Mesendoderm (in vitro differentiated cells): ENCODE results near the gene NHERF1.

Experiments used
- DNase-seq: peaks from one replicate; pipeline ENCODE4 v3.0.0; 2013
- H2AK5ac ChIP-seq: 2 replicates; pipeline ENCODE4 v1.6.1; 2013; ENCODE audit warnings: low read length, inconsistent platforms
- H2BK120ac ChIP-seq: 2 replicates; pipeline ENCODE4 v1.6.1; 2013; ENCODE audit warnings: low read depth, mild to moderate bottlenecking, low read length, moderate library complexity, mixed read lengths
- H2BK15ac ChIP-seq: replicated peaks from 2 replicates; pipeline ENCODE4 v1.6.1; 2013; ENCODE audit warnings: low read depth, mild to moderate bottlenecking, moderate library complexity
- H2BK5ac ChIP-seq: 2 replicates; pipeline ENCODE4 v1.6.1; 2013; ENCODE audit warnings: low read length, inconsistent platforms
- H3K18ac ChIP-seq: 2 replicates; pipeline ENCODE4 v1.6.1; 2013; ENCODE audit warnings: mild to moderate bottlenecking, low read length, mixed read lengths
- H3K23ac ChIP-seq: one replicate; pipeline ENCODE4 v1.6.1; 2013; ENCODE audit warnings: low read length
- H3K27ac ChIP-seq: 2 replicates; pipeline ENCODE4 v1.5.1; 2013; ENCODE audit warnings: low read depth, mild to moderate bottlenecking, inconsistent platforms, low read length, moderate library complexity
- H3K27me3 ChIP-seq: 2 replicates; pipeline ENCODE4 v1.6.1; 2013; ENCODE audit warnings: low read length, control low read depth, mild to moderate bottlenecking, inconsistent platforms; ENCODE audit not compliant: insufficient read depth, poor library complexity
- H3K36me3 ChIP-seq: 2 replicates; pipeline ENCODE4 v1.6.1; 2013; ENCODE audit warnings: low read length, inconsistent platforms; ENCODE audit not compliant: control insufficient read depth, insufficient read depth
- H3K4ac ChIP-seq: one replicate; pipeline ENCODE4 v1.6.1; 2013; ENCODE audit warnings: low read depth, mild to moderate bottlenecking, low read length, moderate library complexity
- H3K4me1 ChIP-seq: 2 replicates; pipeline ENCODE4 v1.6.1; 2013; ENCODE audit warnings: low read depth, low read length, inconsistent platforms; ENCODE audit not compliant: control insufficient read depth
- H3K4me2 ChIP-seq: 2 replicates; pipeline ENCODE4 v1.6.1; 2013; ENCODE audit warnings: low read length
- H3K4me3 ChIP-seq: 2 replicates; pipeline ENCODE4 v1.5.1; 2013; ENCODE audit warnings: mild to moderate bottlenecking, low read length
- H3K56ac ChIP-seq: one replicate; pipeline ENCODE4 v1.6.1; 2013; ENCODE audit warnings: low read length
- H3K79me1 ChIP-seq: 2 replicates; pipeline ENCODE4 v1.6.1; 2013; ENCODE audit warnings: low read length, inconsistent platforms
- H3K79me2 ChIP-seq: 2 replicates; pipeline ENCODE4 v1.6.1; 2013; ENCODE audit warnings: mild to moderate bottlenecking, low read length; ENCODE audit not compliant: control insufficient read depth, insufficient read depth
- H3K9ac ChIP-seq: 2 replicates; pipeline ENCODE4 v1.6.1; 2013; ENCODE audit warnings: low read length, inconsistent platforms
- H4K5ac ChIP-seq: one replicate; pipeline ENCODE4 v1.6.1; 2013; ENCODE audit warnings: low read length
- H4K8ac ChIP-seq: one replicate; pipeline ENCODE4 v1.6.1; 2013; ENCODE audit warnings: low read depth, mild to moderate bottlenecking, control low read depth, low read length, moderate library complexity
- WGBS: extraction: QIAGEN DNeasy Blood & Tissue Kit; methylation state at CpG from one replicate; pipeline ENCODE4 v1.1.7; 2013; ENCODE audit warnings: low lambda C conversion rate, missing lambda C conversion rate; ENCODE audit not compliant: insufficient coverage; ENCODE audit errors: extremely low coverage; 5-methylcytosine and 5-hydroxymethylcytosine counted together

Gene NHERF1

DNA sequence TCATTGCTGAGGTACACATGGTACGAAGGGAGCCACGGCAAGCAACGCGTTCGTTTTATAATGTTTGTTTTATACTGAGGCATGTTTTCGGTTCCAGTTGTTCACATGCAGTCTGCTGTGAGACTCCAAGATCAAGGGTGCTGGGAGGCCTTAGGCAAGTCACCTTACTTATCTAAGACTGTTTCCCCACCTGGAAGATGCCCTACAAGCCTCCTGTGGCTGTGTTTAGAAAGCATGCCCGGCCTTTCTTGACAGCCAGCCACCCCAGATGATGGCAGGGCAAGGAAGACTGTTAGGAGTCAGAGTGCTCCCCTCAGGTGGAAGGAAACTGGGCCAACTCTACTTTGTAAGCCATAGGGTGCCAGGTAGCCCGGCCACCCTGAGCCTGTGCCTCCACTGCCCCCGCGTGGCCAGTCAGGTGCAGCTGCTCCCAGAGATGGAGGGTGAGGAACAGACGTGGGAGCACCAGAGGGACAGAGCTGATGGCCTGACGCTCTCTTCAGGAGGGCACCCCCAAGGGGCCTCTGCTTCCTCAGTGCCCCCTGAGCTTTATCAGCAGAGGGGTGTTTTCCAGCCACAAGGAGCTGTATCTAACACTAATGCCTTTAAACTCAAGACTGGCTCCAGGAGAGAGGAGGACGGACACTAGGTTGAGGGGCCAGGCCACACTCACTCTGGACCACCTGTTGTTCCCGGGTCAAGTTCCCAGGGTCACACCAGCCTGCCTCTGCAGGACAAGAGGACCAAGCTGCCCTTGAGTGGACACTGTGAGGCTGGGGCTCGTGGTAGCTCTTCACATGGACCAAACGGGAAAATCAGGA is 22.3 kb downstream of the NHERF1 start:
- Histone ChIP-seq H3K9ac (no peak overlapping the region), H3K36me3 (peaks cover 7% of the 10 kb centered on the region), H3K4ac (no peak overlapping the region), H3K4me3 (no peak overlapping the region), H2BK5ac (no peak overlapping the region), H4K8ac (no peak overlapping the region), H3K56ac (no peak overlapping the region), H2BK120ac (no peak overlapping the region), H3K4me2 (no peak overlapping the region), H3K18ac (no peak overlapping the region), H3K27ac (no peak overlapping the region), H3K4me1 (peaks cover 3% of the 10 kb centered on the region), H3K79me2 (peaks cover 6% of the 10 kb centered on the region), H3K79me1 (peaks cover 8% of the 10 kb centered on the region), H3K23ac (no peak overlapping the region), H2AK5ac (no peak overlapping the region), H3K27me3 (no peaks in the 10 kb centered on the region), H2BK15ac (no peak overlapping the region), H4K5ac (no peak overlapping the region)
- no CpG with 5 or more reads among the region's 16 CpGs for WGBS
- DNase-seq: peak; percentile 77

DNA sequence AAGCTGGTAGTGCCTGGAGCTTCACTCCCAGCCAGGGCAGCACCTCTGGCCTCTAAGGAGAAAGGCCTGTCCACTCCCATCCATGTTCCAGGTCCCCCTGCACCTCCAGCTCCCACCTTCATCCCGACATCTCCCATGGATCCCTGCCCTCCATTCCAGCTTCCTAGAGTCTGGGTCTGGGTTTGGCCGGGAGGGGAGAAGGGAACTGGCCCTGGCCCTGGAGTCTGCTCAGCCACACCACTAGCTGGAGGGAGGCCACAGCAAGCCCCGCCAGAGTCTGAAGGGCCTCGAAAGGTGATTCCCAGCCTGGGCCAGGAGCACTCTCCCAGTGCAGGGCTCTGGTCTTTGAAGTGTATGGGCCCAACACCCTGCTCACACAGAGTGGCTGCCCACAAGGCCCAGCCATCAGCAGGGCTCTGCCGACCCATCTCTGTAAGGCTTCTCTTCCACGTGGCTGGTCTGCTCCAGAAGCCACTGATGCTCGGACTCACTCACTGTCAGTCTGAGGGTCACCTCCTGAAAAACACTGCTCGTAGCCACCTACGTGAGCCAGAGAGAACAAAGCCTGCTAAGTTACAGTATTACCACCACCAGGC is 23.0 kb downstream of the NHERF1 start:
- Histone ChIP-seq H3K56ac (no peak overlapping the region), H3K4me1 (peaks cover 3% of the 10 kb centered on the region), H2AK5ac (no peak overlapping the region), H3K4me2 (no peak overlapping the region), H2BK5ac (no peak overlapping the region), H3K27ac (no peak overlapping the region), H3K4ac (no peak overlapping the region), H3K79me1 (peaks cover 8% of the 10 kb centered on the region), H3K23ac (no peak overlapping the region), H4K8ac (no peak overlapping the region), H3K18ac (no peak overlapping the region), H3K27me3 (no peaks in the 10 kb centered on the region), H2BK120ac (no peak overlapping the region), H3K36me3 (peaks cover 7% of the 10 kb centered on the region), H4K5ac (no peak overlapping the region), H2BK15ac (no peak overlapping the region), H3K79me2 (peaks cover 6% of the 10 kb centered on the region), H3K9ac (no peak overlapping the region), H3K4me3 (no peak overlapping the region)
- no CpG with 5 or more reads among the region's 9 CpGs for WGBS
- no peak for DNase-seq

- Histone ChIP-seq H3K18ac (no peak overlapping the region), H2BK15ac (no peak overlapping the region), H3K36me3 (peaks cover 5% of the 10 kb centered on the region), H2BK120ac (no peak overlapping the region), H4K5ac (no peak overlapping the region), H3K79me1 (peaks cover 12% of the 10 kb centered on the region), H4K8ac (no peak overlapping the region), H3K4me1 (peaks cover 3% of the 10 kb centered on the region), H3K4ac (no peak overlapping the region), H3K56ac (no peak overlapping the region), H3K79me2 (peaks cover 9% of the 10 kb centered on the region), H3K23ac (no peak overlapping the region), H3K9ac (no peak overlapping the region), H2BK5ac (no peak overlapping the region), H3K27me3 (no peaks in the 10 kb centered on the region), H3K4me3 (no peak overlapping the region), H3K27ac (no peak overlapping the region), H2AK5ac (no peak overlapping the region), H3K4me2 (no peak overlapping the region)
- no peak for DNase-seq
- no CpG with 5 or more reads among the region's 13 CpGs for WGBS
Observed at GRCh38 chr17:74772053-74772452, 23.6 kb downstream of the NHERF1 start.

DNA sequence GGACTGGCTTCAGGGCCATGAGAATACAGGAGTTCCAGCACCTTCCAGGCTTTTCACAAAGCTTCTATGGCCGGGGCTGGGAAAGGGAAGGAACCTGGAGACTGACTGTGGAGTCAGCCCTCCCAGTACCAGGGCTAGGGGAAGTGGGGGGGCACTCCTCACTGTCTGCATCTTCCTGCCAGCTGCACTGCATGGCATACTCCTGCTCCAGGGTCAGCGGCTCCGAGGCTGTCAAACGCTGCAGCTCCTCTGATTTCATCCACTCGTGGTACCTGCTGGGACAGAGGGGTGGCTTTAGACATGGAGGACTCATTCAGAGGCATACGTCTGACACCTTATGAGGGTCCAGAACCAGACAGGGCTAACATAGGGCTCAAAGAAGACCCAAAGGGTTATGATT is 25.0 kb downstream of the NHERF1 start:
- peaks cover 13% of the 10 kb centered on the region for H3K79me2 ChIP-seq
- H3K27me3 ChIP-seq: no peaks in the 10 kb centered on the region
- H3K79me1 ChIP-seq: peaks cover 20% of the 10 kb centered on the region
- no peak overlapping the region for H3K27ac ChIP-seq
- H3K56ac ChIP-seq: no peak overlapping the region
- no peak overlapping the region for H3K4me2 ChIP-seq
- no peak for DNase-seq
- H3K36me3 ChIP-seq: peaks cover 5% of the 10 kb centered on the region
- H2BK120ac ChIP-seq: no peak overlapping the region
- H2AK5ac ChIP-seq: no peak overlapping the region
- H4K8ac ChIP-seq: no peak overlapping the region
- H3K18ac ChIP-seq: no peak overlapping the region
- no peak overlapping the region for H3K23ac ChIP-seq
- no peak overlapping the region for H2BK5ac ChIP-seq
- no peak overlapping the region for H2BK15ac ChIP-seq
- no CpG with 5 or more reads among the region's 6 CpGs for WGBS
- H3K4me3 ChIP-seq: no peak overlapping the region
- no peak overlapping the region for H3K9ac ChIP-seq
- H3K4me1 ChIP-seq: peaks cover 3% of the 10 kb centered on the region
- H4K5ac ChIP-seq: no peak overlapping the region
- H3K4ac ChIP-seq: no peak overlapping the region

DNA sequence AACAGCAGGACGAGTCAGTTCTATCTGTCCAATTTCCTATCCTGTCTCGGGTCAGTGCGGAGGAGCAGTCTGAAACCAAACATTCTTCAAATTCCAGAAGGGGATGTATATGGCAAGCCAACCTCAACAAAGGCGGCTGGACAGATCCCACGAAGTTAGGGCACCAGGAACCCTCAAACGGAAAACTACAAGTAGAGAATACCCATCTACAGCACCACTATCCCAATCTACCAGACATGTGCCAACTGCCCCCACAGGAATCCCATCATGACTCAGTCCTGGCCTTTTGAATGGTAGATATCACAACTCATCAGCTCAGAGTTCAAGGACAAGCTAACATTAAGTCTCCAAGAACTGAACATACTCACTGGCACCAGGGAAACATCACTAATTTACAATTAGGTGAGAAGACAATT is 25.5 kb downstream of the NHERF1 start:
- no peak overlapping the region for H3K4me3 ChIP-seq
- H2BK120ac ChIP-seq: no peak overlapping the region
- H2BK15ac ChIP-seq: no peak overlapping the region
- WGBS: no CpG with 5 or more reads among the region's 6 CpGs
- no peaks in the 10 kb centered on the region for H3K27me3 ChIP-seq
- no peak overlapping the region for H3K23ac ChIP-seq
- no peak overlapping the region for H3K9ac ChIP-seq
- H2AK5ac ChIP-seq: no peak overlapping the region
- H3K79me1 ChIP-seq: peaks cover 20% of the 10 kb centered on the region
- no peak overlapping the region for H3K4me2 ChIP-seq
- no peak overlapping the region for H2BK5ac ChIP-seq
- H3K36me3 ChIP-seq: peaks cover 5% of the 10 kb centered on the region
- H4K8ac ChIP-seq: no peak overlapping the region
- H3K4me1 ChIP-seq: peaks cover 3% of the 10 kb centered on the region
- H3K79me2 ChIP-seq: peaks cover 13% of the 10 kb centered on the region
- H3K27ac ChIP-seq: no peak overlapping the region
- H3K18ac ChIP-seq: no peak overlapping the region
- no peak overlapping the region for H3K4ac ChIP-seq
- H3K56ac ChIP-seq: no peak overlapping the region
- no peak for DNase-seq
- no peak overlapping the region for H4K5ac ChIP-seq
